WTC11 (cell line): ENCODE measurements around the gene ATP8B4. TPM values are rescaled to one million over a fixed set of nuclear protein-coding genes. Genes with fewer than 3 reads are reported as not detected.

Experiments
- ATAC-seq: fragments of 200-7000 bp; cut with Tn5 transposase; 2 replicates; pipeline ENCODE4 v1.10.0; 2021; ENCODE audit warnings: mild to moderate bottlenecking, moderate library complexity
- CTCF ChIA-PET: fragments of 300-600 bp; sonication (Branson Sonifier 250); formaldehyde crosslinking; loops from one replicate; lab custom pipeline; 2021; ENCODE audit warnings: antibody characterized with exemption; lab: Charles Lee
- POLR2A ChIA-PET: fragments of 350-600 bp; sonication (Branson Sonifier 250); formaldehyde crosslinking; loops from one replicate; lab custom pipeline; 2021; ENCODE audit warnings: antibody characterized with exemption; lab: Charles Lee
- DNase-seq: peaks from one replicate; pipeline ENCODE4 v3.0.0; 2021; ENCODE audit warnings: low spot score
- H3K27ac Mint-ChIP-seq: 2 replicates; pipeline ENCODE4 v1.8.0; 2021; ENCODE audit warnings: mixed read lengths
- H3K27me3 Mint-ChIP-seq: 2 replicates; pipeline ENCODE4 v1.8.0; 2021; ENCODE audit warnings: low read depth, mild to moderate bottlenecking, moderate library complexity, mixed read lengths
- H3K36me3 Mint-ChIP-seq: 2 replicates; pipeline ENCODE4 v1.8.0; 2021; ENCODE audit warnings: mixed read lengths
- H3K4me1 Mint-ChIP-seq: 2 replicates; pipeline ENCODE4 v1.8.0; 2022; ENCODE audit warnings: mixed read lengths
- H3K4me3 Mint-ChIP-seq: 2 replicates; pipeline ENCODE4 v1.8.0; 2021; ENCODE audit warnings: mild to moderate bottlenecking, moderate library complexity, mixed read lengths
- H3K9me3 Mint-ChIP-seq: 2 replicates; pipeline ENCODE4 v1.8.0; 2021; ENCODE audit warnings: mixed read lengths
- ESRRA ChIP-seq: sonication (generic); formaldehyde crosslinking; IDR thresholded peaks from 2 replicates; pipeline ENCODE4 v1.8.1; 2022; ENCODE audit warnings: mild to moderate bottlenecking, missing genetic modification reagents, borderline replicate concordance
- GABPB1 ChIP-seq: sonication (generic); formaldehyde crosslinking; IDR thresholded peaks from 2 replicates; pipeline ENCODE4 v1.8.1; 2023; ENCODE audit warnings: mild to moderate bottlenecking, missing genetic modification reagents
- GRHL2 ChIP-seq: fragments of 250-450 bp; sonication (Bioruptor Pico); IDR thresholded peaks from 2 replicates; pipeline ENCODE4 v1.8.0; 2022; ENCODE audit warnings: mild to moderate bottlenecking, moderate library complexity; ENCODE audit not compliant: insufficient replicate concordance, severe bottlenecking
- MXD4 ChIP-seq: fragments of 250-450 bp; sonication (Bioruptor Pico); IDR thresholded peaks from 2 replicates; pipeline ENCODE4 v1.8.0; 2021; ENCODE audit warnings: mild to moderate bottlenecking, moderate library complexity, borderline replicate concordance
- NFYB ChIP-seq: sonication (generic); formaldehyde crosslinking; conservative IDR thresholded peaks from 2 replicates; pipeline ENCODE4 v1.8.0; 2022; ENCODE audit warnings: low read depth, missing genetic modification reagents
- RELA ChIP-seq: sonication (generic); formaldehyde crosslinking; IDR thresholded peaks from 2 replicates; pipeline ENCODE4 v1.8.1; 2022; ENCODE audit warnings: missing genetic modification reagents, mild to moderate bottlenecking, borderline replicate concordance
- SP1 ChIP-seq: sonication (generic); formaldehyde crosslinking; conservative IDR thresholded peaks from 2 replicates; pipeline ENCODE4 v1.8.1; 2022; ENCODE audit warnings: missing genetic modification reagents
- ZBTB21 ChIP-seq: sonication (generic); formaldehyde crosslinking; IDR thresholded peaks from 2 replicates; pipeline ENCODE4 v1.8.1; 2023; ENCODE audit warnings: mild to moderate bottlenecking, missing genetic modification reagents, borderline replicate concordance
- ZNF219 ChIP-seq: sonication (generic); formaldehyde crosslinking; IDR thresholded peaks from 2 replicates; pipeline ENCODE4 v1.8.0; 2023; ENCODE audit warnings: missing genetic modification reagents, mild to moderate bottlenecking, borderline replicate concordance
- ZNF416 ChIP-seq: fragments of 250-450 bp; sonication (Bioruptor Pico); IDR thresholded peaks from 2 replicates; pipeline ENCODE4 v1.9.0; 2021; ENCODE audit warnings: mild to moderate bottlenecking, inconsistent platforms
- ZNF671 ChIP-seq: fragments of 250-450 bp; sonication (Bioruptor Pico); IDR thresholded peaks from 2 replicates; pipeline ENCODE4 v1.8.0; 2021; ENCODE audit warnings: mild to moderate bottlenecking
- total RNA-seq: library from RNA; stranded (reverse); gene quantifications from 3 replicates; pipeline ENCODE4 v1.2.3, GENCODE V29; 2021
- TF ChIP-seq, protein P1 (sequence below): sonication (generic); formaldehyde crosslinking; IDR thresholded peaks from 2 replicates; pipeline ENCODE4 v1.8.0; 2022; ENCODE audit warnings: missing genetic modification reagents
- TF ChIP-seq, protein P2 (sequence below): sonication (generic); formaldehyde crosslinking; IDR thresholded peaks from 2 replicates; pipeline ENCODE4 v1.8.0; 2023; ENCODE audit warnings: missing genetic modification reagents, mild to moderate bottlenecking, borderline replicate concordance
- TF ChIP-seq, protein P3 (sequence below): sonication (generic); formaldehyde crosslinking; IDR thresholded peaks from 2 replicates; pipeline ENCODE4 v1.8.1; 2023; ENCODE audit warnings: mild to moderate bottlenecking, missing genetic modification reagents, borderline replicate concordance
- TF ChIP-seq, protein P4 (sequence below): fragments of 250-450 bp; sonication (Bioruptor Pico); IDR thresholded peaks from 2 replicates; pipeline ENCODE4 v1.8.0; 2021; ENCODE audit warnings: mild to moderate bottlenecking
- TF ChIP-seq, protein P5 (sequence below): sonication (generic); formaldehyde crosslinking; IDR thresholded peaks from 2 replicates; pipeline ENCODE4 v1.8.0; 2022; ENCODE audit warnings: mild to moderate bottlenecking, missing genetic modification reagents
- TF ChIP-seq, protein P6 (sequence below): fragments of 250-450 bp; sonication (Bioruptor Pico); IDR thresholded peaks from 2 replicates; pipeline ENCODE4 v1.9.0; 2021; ENCODE audit warnings: mild to moderate bottlenecking, borderline replicate concordance

ATP8B4 gene
- total RNA-seq, 1 experiment from 2014 or later: 0.37 TPM

DNA sequence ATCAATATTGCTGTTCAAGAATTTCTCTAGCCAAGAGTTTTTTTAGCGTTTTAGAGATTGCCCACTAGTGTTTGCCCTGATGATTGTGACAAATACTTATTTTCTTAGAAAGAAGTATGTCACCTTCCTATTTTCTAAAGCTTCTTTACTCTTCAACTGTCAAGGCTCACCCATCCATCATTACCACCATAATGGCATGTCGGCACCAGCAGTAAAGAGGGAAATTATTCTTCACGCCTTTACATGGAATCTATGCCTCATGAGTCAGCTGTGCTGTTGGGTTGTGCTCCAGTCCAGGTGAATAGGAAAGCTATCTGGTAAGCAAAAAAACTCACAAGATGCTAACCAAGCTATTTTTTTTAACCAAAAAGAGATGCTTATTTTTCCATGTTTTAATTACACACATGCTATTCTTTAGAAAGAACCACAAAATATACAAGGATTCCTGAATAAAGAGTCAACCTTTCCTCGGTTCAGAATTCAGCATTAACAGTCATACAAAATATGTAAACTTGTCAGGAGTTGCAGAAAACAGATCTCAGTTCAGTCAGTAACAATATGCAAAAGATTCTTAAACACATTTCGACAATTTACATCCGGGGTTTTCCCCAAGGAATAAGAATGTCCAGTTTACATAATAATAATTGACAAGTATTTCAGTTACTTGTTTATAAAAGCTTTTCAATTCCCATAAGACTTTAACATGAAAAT, 128.0 kb downstream of the ATP8B4 start (continued):
- TF ChIP-seq, protein P1, sequence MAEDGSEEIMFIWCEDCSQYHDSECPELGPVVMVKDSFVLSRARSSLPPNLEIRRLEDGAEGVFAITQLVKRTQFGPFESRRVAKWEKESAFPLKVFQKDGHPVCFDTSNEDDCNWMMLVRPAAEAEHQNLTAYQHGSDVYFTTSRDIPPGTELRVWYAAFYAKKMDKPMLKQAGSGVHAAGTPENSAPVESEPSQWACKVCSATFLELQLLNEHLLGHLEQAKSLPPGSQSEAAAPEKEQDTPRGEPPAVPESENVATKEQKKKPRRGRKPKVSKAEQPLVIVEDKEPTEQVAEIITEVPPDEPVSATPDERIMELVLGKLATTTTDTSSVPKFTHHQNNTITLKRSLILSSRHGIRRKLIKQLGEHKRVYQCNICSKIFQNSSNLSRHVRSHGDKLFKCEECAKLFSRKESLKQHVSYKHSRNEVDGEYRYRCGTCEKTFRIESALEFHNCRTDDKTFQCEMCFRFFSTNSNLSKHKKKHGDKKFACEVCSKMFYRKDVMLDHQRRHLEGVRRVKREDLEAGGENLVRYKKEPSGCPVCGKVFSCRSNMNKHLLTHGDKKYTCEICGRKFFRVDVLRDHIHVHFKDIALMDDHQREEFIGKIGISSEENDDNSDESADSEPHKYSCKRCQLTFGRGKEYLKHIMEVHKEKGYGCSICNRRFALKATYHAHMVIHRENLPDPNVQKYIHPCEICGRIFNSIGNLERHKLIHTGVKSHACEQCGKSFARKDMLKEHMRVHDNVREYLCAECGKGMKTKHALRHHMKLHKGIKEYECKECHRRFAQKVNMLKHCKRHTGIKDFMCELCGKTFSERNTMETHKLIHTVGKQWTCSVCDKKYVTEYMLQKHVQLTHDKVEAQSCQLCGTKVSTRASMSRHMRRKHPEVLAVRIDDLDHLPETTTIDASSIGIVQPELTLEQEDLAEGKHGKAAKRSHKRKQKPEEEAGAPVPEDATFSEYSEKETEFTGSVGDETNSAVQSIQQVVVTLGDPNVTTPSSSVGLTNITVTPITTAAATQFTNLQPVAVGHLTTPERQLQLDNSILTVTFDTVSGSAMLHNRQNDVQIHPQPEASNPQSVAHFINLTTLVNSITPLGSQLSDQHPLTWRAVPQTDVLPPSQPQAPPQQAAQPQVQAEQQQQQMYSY (CRISPR knock-in tag): no peak
- TF ChIP-seq MXD4 (CRISPR knock-in tag): no peak
- TF ChIP-seq SP1 (CRISPR knock-in tag): no peak
- no peak for TF ChIP-seq ZNF219
- no peak for TF ChIP-seq ZBTB21
- no peak for TF ChIP-seq ZNF416 (CRISPR knock-in tag)

DNA sequence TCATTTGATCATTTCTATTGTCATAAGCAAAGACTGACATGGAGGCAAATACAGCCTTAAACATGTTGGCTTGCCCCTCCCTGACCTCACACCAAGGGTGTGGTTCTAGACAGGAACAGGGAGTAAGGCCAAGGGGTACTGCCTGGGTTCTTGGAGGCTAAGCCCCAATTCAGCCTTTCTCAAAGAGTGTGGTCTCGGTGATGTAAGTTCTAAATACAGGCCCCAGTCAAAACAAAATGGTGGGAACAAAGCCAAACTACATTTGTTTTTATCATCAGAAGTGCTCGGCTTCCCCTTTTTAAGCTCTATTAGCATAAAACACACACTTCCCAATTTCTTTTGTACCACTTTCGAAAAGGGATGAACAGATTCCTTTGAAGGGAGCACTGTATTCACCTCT, 129.5 kb downstream of the ATP8B4 start:
- Mint-ChIP-seq H3K4me1 (no peaks in the 10 kb centered on the region), H3K9me3 (no peaks in the 10 kb centered on the region), H3K4me3 (no peak overlapping the region), H3K36me3 (no peaks in the 10 kb centered on the region), H3K27ac (no peak overlapping the region), H3K27me3 (no peaks in the 10 kb centered on the region)
- DNase-seq (no peak), ATAC-seq (no peak)
- ChIA-PET POLR2A (no interaction called here), CTCF (no interaction called here)
- TF ChIP-seq, protein P2, sequence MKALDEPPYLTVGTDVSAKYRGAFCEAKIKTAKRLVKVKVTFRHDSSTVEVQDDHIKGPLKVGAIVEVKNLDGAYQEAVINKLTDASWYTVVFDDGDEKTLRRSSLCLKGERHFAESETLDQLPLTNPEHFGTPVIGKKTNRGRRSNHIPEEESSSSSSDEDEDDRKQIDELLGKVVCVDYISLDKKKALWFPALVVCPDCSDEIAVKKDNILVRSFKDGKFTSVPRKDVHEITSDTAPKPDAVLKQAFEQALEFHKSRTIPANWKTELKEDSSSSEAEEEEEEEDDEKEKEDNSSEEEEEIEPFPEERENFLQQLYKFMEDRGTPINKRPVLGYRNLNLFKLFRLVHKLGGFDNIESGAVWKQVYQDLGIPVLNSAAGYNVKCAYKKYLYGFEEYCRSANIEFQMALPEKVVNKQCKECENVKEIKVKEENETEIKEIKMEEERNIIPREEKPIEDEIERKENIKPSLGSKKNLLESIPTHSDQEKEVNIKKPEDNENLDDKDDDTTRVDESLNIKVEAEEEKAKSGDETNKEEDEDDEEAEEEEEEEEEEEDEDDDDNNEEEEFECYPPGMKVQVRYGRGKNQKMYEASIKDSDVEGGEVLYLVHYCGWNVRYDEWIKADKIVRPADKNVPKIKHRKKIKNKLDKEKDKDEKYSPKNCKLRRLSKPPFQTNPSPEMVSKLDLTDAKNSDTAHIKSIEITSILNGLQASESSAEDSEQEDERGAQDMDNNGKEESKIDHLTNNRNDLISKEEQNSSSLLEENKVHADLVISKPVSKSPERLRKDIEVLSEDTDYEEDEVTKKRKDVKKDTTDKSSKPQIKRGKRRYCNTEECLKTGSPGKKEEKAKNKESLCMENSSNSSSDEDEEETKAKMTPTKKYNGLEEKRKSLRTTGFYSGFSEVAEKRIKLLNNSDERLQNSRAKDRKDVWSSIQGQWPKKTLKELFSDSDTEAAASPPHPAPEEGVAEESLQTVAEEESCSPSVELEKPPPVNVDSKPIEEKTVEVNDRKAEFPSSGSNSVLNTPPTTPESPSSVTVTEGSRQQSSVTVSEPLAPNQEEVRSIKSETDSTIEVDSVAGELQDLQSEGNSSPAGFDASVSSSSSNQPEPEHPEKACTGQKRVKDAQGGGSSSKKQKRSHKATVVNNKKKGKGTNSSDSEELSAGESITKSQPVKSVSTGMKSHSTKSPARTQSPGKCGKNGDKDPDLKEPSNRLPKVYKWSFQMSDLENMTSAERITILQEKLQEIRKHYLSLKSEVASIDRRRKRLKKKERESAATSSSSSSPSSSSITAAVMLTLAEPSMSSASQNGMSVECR (CRISPR knock-in tag): no peak
- TF ChIP-seq, protein P3, sequence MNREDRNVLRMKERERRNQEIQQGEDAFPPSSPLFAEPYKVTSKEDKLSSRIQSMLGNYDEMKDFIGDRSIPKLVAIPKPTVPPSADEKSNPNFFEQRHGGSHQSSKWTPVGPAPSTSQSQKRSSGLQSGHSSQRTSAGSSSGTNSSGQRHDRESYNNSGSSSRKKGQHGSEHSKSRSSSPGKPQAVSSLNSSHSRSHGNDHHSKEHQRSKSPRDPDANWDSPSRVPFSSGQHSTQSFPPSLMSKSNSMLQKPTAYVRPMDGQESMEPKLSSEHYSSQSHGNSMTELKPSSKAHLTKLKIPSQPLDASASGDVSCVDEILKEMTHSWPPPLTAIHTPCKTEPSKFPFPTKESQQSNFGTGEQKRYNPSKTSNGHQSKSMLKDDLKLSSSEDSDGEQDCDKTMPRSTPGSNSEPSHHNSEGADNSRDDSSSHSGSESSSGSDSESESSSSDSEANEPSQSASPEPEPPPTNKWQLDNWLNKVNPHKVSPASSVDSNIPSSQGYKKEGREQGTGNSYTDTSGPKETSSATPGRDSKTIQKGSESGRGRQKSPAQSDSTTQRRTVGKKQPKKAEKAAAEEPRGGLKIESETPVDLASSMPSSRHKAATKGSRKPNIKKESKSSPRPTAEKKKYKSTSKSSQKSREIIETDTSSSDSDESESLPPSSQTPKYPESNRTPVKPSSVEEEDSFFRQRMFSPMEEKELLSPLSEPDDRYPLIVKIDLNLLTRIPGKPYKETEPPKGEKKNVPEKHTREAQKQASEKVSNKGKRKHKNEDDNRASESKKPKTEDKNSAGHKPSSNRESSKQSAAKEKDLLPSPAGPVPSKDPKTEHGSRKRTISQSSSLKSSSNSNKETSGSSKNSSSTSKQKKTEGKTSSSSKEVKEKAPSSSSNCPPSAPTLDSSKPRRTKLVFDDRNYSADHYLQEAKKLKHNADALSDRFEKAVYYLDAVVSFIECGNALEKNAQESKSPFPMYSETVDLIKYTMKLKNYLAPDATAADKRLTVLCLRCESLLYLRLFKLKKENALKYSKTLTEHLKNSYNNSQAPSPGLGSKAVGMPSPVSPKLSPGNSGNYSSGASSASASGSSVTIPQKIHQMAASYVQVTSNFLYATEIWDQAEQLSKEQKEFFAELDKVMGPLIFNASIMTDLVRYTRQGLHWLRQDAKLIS: no peak
- TF ChIP-seq, protein P4, sequence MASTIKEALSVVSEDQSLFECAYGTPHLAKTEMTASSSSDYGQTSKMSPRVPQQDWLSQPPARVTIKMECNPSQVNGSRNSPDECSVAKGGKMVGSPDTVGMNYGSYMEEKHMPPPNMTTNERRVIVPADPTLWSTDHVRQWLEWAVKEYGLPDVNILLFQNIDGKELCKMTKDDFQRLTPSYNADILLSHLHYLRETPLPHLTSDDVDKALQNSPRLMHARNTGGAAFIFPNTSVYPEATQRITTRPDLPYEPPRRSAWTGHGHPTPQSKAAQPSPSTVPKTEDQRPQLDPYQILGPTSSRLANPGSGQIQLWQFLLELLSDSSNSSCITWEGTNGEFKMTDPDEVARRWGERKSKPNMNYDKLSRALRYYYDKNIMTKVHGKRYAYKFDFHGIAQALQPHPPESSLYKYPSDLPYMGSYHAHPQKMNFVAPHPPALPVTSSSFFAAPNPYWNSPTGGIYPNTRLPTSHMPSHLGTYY (CRISPR knock-in tag): no peak
- TF ChIP-seq NFYB (CRISPR knock-in tag): no peak
- TF ChIP-seq, protein P5, sequence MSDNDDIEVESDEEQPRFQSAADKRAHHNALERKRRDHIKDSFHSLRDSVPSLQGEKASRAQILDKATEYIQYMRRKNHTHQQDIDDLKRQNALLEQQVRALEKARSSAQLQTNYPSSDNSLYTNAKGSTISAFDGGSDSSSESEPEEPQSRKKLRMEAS: no peak
- no peak for TF ChIP-seq RELA (CRISPR knock-in tag)
- TF ChIP-seq ZNF671: no peak
- TF ChIP-seq, protein P6, sequence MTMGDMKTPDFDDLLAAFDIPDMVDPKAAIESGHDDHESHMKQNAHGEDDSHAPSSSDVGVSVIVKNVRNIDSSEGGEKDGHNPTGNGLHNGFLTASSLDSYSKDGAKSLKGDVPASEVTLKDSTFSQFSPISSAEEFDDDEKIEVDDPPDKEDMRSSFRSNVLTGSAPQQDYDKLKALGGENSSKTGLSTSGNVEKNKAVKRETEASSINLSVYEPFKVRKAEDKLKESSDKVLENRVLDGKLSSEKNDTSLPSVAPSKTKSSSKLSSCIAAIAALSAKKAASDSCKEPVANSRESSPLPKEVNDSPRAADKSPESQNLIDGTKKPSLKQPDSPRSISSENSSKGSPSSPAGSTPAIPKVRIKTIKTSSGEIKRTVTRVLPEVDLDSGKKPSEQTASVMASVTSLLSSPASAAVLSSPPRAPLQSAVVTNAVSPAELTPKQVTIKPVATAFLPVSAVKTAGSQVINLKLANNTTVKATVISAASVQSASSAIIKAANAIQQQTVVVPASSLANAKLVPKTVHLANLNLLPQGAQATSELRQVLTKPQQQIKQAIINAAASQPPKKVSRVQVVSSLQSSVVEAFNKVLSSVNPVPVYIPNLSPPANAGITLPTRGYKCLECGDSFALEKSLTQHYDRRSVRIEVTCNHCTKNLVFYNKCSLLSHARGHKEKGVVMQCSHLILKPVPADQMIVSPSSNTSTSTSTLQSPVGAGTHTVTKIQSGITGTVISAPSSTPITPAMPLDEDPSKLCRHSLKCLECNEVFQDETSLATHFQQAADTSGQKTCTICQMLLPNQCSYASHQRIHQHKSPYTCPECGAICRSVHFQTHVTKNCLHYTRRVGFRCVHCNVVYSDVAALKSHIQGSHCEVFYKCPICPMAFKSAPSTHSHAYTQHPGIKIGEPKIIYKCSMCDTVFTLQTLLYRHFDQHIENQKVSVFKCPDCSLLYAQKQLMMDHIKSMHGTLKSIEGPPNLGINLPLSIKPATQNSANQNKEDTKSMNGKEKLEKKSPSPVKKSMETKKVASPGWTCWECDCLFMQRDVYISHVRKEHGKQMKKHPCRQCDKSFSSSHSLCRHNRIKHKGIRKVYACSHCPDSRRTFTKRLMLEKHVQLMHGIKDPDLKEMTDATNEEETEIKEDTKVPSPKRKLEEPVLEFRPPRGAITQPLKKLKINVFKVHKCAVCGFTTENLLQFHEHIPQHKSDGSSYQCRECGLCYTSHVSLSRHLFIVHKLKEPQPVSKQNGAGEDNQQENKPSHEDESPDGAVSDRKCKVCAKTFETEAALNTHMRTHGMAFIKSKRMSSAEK (CRISPR knock-in tag): no peak
- no peak for TF ChIP-seq ESRRA (CRISPR knock-in tag)
- no peak for TF ChIP-seq GABPB1 (CRISPR knock-in tag)
- TF ChIP-seq GRHL2 (CRISPR knock-in tag): no peak
